Lung (tissue), 12 donors: ENCODE results near the gene HLA-DQB2. TPM values are rescaled to one million over a fixed set of nuclear protein-coding genes. Genes with fewer than 3 reads are reported as not detected.

Experiments used
- ATAC-seq: fragments of 200-7000 bp; cut with Tn5 transposase; one replicate; pipeline ENCODE4 v1.9.1; 2020; ENCODE audit warnings: moderate number of reproducible peaks; ENCODE audit not compliant: insufficient read depth, low FRiP score
- DNase-seq, 3 donors: peaks; one replicate each; pipeline ENCODE4 v3.0.0-alpha.2; 2013 to 2017
- H3K27ac ChIP-seq, 2 donors: one replicate each; pipeline ENCODE4 v1.5.1; 2013; ENCODE audit warnings: mild to moderate bottlenecking in 2 of 2, moderate library complexity in 2 of 2, control low read depth in 1 of 2, inconsistent platforms in 1 of 2, low read depth in 1 of 2, low read length in 1 of 2
- H3K27me3 ChIP-seq, 3 donors: one replicate each; pipeline ENCODE4 v1.5.1; 2013; ENCODE audit warnings: low read length in 2 of 3; ENCODE audit not compliant: control insufficient read depth in 3 of 3, insufficient read depth in 3 of 3
- H3K36me3 ChIP-seq, 4 donors: one replicate each; pipeline ENCODE4 v1.5.1; 2013; ENCODE audit warnings: low read length in 4 of 4, mild to moderate bottlenecking in 1 of 4, moderate library complexity in 1 of 4; ENCODE audit not compliant: control insufficient read depth in 4 of 4, insufficient read depth in 4 of 4
- H3K4me1 ChIP-seq, 5 donors: one replicate each; pipeline ENCODE4 v1.5.1; 2013; ENCODE audit warnings: low read length in 5 of 5, mild to moderate bottlenecking in 2 of 5, moderate library complexity in 1 of 5; ENCODE audit not compliant: control insufficient read depth in 5 of 5, insufficient read depth in 5 of 5
- H3K4me3 ChIP-seq: one replicate; pipeline ENCODE4 v1.5.1; 2013; ENCODE audit warnings: mild to moderate bottlenecking, control low read depth, moderate library complexity
- H3K9ac ChIP-seq, 2 donors: one replicate each; pipeline ENCODE4 v1.5.1; 2013; ENCODE audit warnings: low read length in 2 of 2, control low read depth in 1 of 2; ENCODE audit not compliant: insufficient read depth in 1 of 2
- H3K9me3 ChIP-seq, 4 donors: one replicate each; pipeline ENCODE4 v1.5.1; 2013; ENCODE audit warnings: low read length in 3 of 4, mild to moderate bottlenecking in 1 of 4, moderate library complexity in 1 of 4; ENCODE audit not compliant: control insufficient read depth in 4 of 4, insufficient read depth in 3 of 4
- CTCF ChIP-seq: IDR thresholded peaks from 2 replicates; pipeline ENCODE4 v1.5.1; 2012; ENCODE audit warnings: mild to moderate bottlenecking; ENCODE audit errors: control extremely low read depth, extremely low read depth
- WGBS, 2 donors: extraction: QIAGEN DNeasy Blood & Tissue Kit; methylation state at CpG; one replicate each; pipeline ENCODE4 v1.1.7; 2013; 5-methylcytosine and 5-hydroxymethylcytosine counted together
- polyA plus RNA-seq, 2 donors: library from polyadenylated mRNA; stranded (reverse); fragments of 200-250 nt; gene quantifications; one replicate each; pipeline ENCODE4 v1.2.1, GENCODE V29; 2013
- total RNA-seq, 2 donors: library from RNA; depleted of rRNA in 1 of 2; stranded (reverse); fragments of >200 nt in 1 of 2; gene quantifications; one replicate each; pipeline ENCODE4 v1.2.1, GENCODE V29; 2014 to 2021
- donor health status: control.
- donor health status: control.
- donor health status: Bipolar disorder and iron deficiency.
- donor health status: healthy.
- donor health status: DM: yes; HTN: yes; CAD: no.

HLA-DQB2 gene
- total and polyA plus RNA-seq, 4 donors, result 0.74 to 56.3 (median 1.9) TPM; not detected in 1

- H3K27me3 ChIP-seq, result peaks cover 0 to 19% (median 12%) of the 10 kb centered on the region in 3 donors
- WGBS, 2 donors, result 20 to 52% methylated on average over 2 of the region's 2 CpGs
These were observed 40.1 kb upstream of the HLA-DQB2 start for GRCh38 chr6:32803416-32803815.

GRCh38 chr6:32799740-32800139, 36.4 kb upstream of the HLA-DQB2 start:
- DNase-seq, result no peak
- Histone ChIP-seq H3K9me3 (no peaks in the 10 kb centered on the region), H3K27ac (no peak overlapping the region), H3K9ac (no peak overlapping the region), H3K36me3 (no peaks in the 10 kb centered on the region), H3K27me3 (peaks cover 0 to 16% (median 12%) of the 10 kb centered on the region in 3 donors), H3K4me3 (no peak overlapping the region), H3K4me1 (no peaks in the 10 kb centered on the region)
- ATAC-seq, result no peak
- WGBS, 2 donors, result 86 to 94% methylated on average over 3 of the region's 3 CpGs
- no peak for TF ChIP-seq CTCF

More at GRCh38 chr6:32803416-32803815, 40.1 kb upstream of the HLA-DQB2 start:
- no peak for DNase-seq
- Histone ChIP-seq H3K27ac (no peak overlapping the region), H3K36me3 (no peaks in the 10 kb centered on the region), H3K9ac (no peak overlapping the region), H3K9me3 (no peaks in the 10 kb centered on the region), H3K4me1 (no peaks in the 10 kb centered on the region), H3K4me3 (no peak overlapping the region)
- no peak for ATAC-seq
- TF ChIP-seq CTCF, result no peak

GRCh38 chr6:32799168-32799567, 35.8 kb upstream of the HLA-DQB2 start:
- Histone ChIP-seq H3K9ac (no peak overlapping the region), H3K9me3 (no peaks in the 10 kb centered on the region), H3K27ac (no peak overlapping the region), H3K27me3 (peaks cover 0 to 15% (median 13%) of the 10 kb centered on the region in 3 donors), H3K4me3 (no peak overlapping the region), H3K4me1 (no peaks in the 10 kb centered on the region), H3K36me3 (no peaks in the 10 kb centered on the region)
- no peak for TF ChIP-seq CTCF
- DNase-seq (no peak), ATAC-seq (no peak)
- 96 to 100% methylated on average over 3 of the region's 3 CpGs for WGBS, 2 donors
